MG63 (cell line): ENCODE measurements around the gene SH2B3. TPM values are rescaled to one million over a fixed set of nuclear protein-coding genes. Genes with fewer than 3 reads are reported as not detected.

Source experiments
- DNase-seq: peaks from one replicate; pipeline ENCODE4 v3.0.0-alpha.2; 2020
- H3K27me3 ChIP-seq: fragments of 250-450 bp; sonication (Bioruptor Pico); 2 replicates; pipeline ENCODE4 v1.5.1; 2020; ENCODE audit warnings: mild to moderate bottlenecking, moderate library complexity
- H3K36me3 ChIP-seq: fragments of 250-450 bp; sonication (Bioruptor Pico); 2 replicates; pipeline ENCODE4 v1.5.1; 2020; ENCODE audit warnings: mild to moderate bottlenecking, moderate library complexity
- H3K4me3 ChIP-seq: fragments of 250-450 bp; sonication (Bioruptor Pico); 2 replicates; pipeline ENCODE4 v1.5.1; 2020; ENCODE audit warnings: mild to moderate bottlenecking, moderate library complexity
- H3K9me3 ChIP-seq: fragments of 250-450 bp; sonication (Bioruptor Pico); 2 replicates; pipeline ENCODE4 v1.5.1; 2020; ENCODE audit warnings: mild to moderate bottlenecking, moderate library complexity
- total RNA-seq: library from RNA; depleted of rRNA; stranded (reverse); fragments of >200 nt; shearing (Covaris generic); gene quantifications from 2 replicates; pipeline ENCODE4 v1.2.3, GENCODE V29; 2014; ENCODE audit warnings: low replicate concordance

SH2B3 gene
- total RNA-seq, 1 experiment from 2014 or later = 12.8 TPM

GRCh38 chr12:111413442-111414086, 7.8 kb downstream of the SH2B3 start:
- peak; percentile 79 for DNase-seq
- Histone ChIP-seq H3K4me3 (no peak overlapping the region), H3K9me3 (no peaks in the 10 kb centered on the region), H3K36me3 (peaks cover 17% of the 10 kb centered on the region), H3K27me3 (no peaks in the 10 kb centered on the region)

GRCh38 chr12:111414711-111415252, 9.1 kb downstream of the SH2B3 start:
- no peaks in the 10 kb centered on the region for H3K9me3 ChIP-seq
- H3K4me3 ChIP-seq = no peak overlapping the region
- no peaks in the 10 kb centered on the region for H3K27me3 ChIP-seq
- DNase-seq = no peak
- H3K36me3 ChIP-seq = peaks cover 24% of the 10 kb centered on the region

- no peaks in the 10 kb centered on the region for H3K27me3 ChIP-seq
Observed at GRCh38 chr12:111417290-111417689, 11.6 kb downstream of the SH2B3 start.

GRCh38 chr12:111417784-111418593, 12.3 kb downstream of the SH2B3 start:
- Histone ChIP-seq H3K9me3 (no peaks in the 10 kb centered on the region), H3K27me3 (no peaks in the 10 kb centered on the region), H3K4me3 (no peak overlapping the region)

More at GRCh38 chr12:111417290-111417689, 11.6 kb downstream of the SH2B3 start:
- H3K36me3 ChIP-seq = peaks cover 40% of the 10 kb centered on the region
- no peak overlapping the region for H3K4me3 ChIP-seq
- no peaks in the 10 kb centered on the region for H3K9me3 ChIP-seq
- DNase-seq = no peak

GRCh38 chr12:111418594-111418880, 12.8 kb downstream of the SH2B3 start:
- Histone ChIP-seq H3K36me3 (peaks cover 40% of the 10 kb centered on the region), H3K9me3 (no peaks in the 10 kb centered on the region), H3K4me3 (no peak overlapping the region), H3K27me3 (no peaks in the 10 kb centered on the region)
- no peak for DNase-seq

More at GRCh38 chr12:111417784-111418593, 12.3 kb downstream of the SH2B3 start:
- peaks cover 40% of the 10 kb centered on the region for H3K36me3 ChIP-seq
- DNase-seq = no peak

GRCh38 chr12:111419784-111420183, 14.1 kb downstream of the SH2B3 start:
- H3K36me3 ChIP-seq = peaks cover 46% of the 10 kb centered on the region
- DNase-seq = no peak
- no peak overlapping the region for H3K4me3 ChIP-seq
- H3K27me3 ChIP-seq = no peaks in the 10 kb centered on the region
- H3K9me3 ChIP-seq = no peaks in the 10 kb centered on the region

- no peaks in the 10 kb centered on the region for H3K27me3 ChIP-seq
- no peaks in the 10 kb centered on the region for H3K9me3 ChIP-seq
- peaks cover 46% of the 10 kb centered on the region for H3K36me3 ChIP-seq
- no peak overlapping the region for H3K4me3 ChIP-seq
- no peak for DNase-seq
Observed at GRCh38 chr12:111420494-111420893, 14.8 kb downstream of the SH2B3 start.

- no peaks in the 10 kb centered on the region for H3K27me3 ChIP-seq
- no peak overlapping the region for H3K4me3 ChIP-seq
- H3K36me3 ChIP-seq = peaks cover 33% of the 10 kb centered on the region
- no peaks in the 10 kb centered on the region for H3K9me3 ChIP-seq
- DNase-seq = no peak
Observed at GRCh38 chr12:111424189-111424792, 18.6 kb downstream of the SH2B3 start.

- H3K4me3 ChIP-seq = no peak overlapping the region
- H3K36me3 ChIP-seq = peaks cover 29% of the 10 kb centered on the region
- H3K9me3 ChIP-seq = no peaks in the 10 kb centered on the region
- no peaks in the 10 kb centered on the region for H3K27me3 ChIP-seq
- no peak for DNase-seq
Observed at GRCh38 chr12:111424793-111425251, 19.1 kb downstream of the SH2B3 start.

GRCh38 chr12:111425655-111426054, 19.9 kb downstream of the SH2B3 start:
- no peaks in the 10 kb centered on the region for H3K9me3 ChIP-seq
- no peak for DNase-seq
- H3K27me3 ChIP-seq = no peaks in the 10 kb centered on the region
- H3K36me3 ChIP-seq = peaks cover 24% of the 10 kb centered on the region
- H3K4me3 ChIP-seq = no peak overlapping the region

GRCh38 chr12:111426344-111427185, 20.8 kb downstream of the SH2B3 start:
- Histone ChIP-seq H3K4me3 (no peak overlapping the region), H3K36me3 (peaks cover 17% of the 10 kb centered on the region), H3K9me3 (no peaks in the 10 kb centered on the region), H3K27me3 (no peaks in the 10 kb centered on the region)
- peak; percentile 52 for DNase-seq

- Histone ChIP-seq H3K9me3 (no peaks in the 10 kb centered on the region), H3K36me3 (peaks cover 15% of the 10 kb centered on the region; the same call in 1 of the 2 replicates), H3K4me3 (no peak overlapping the region), H3K27me3 (no peaks in the 10 kb centered on the region)
- no peak for DNase-seq
Observed at GRCh38 chr12:111427417-111428074, 21.8 kb downstream of the SH2B3 start.

- Histone ChIP-seq H3K27me3 (no peaks in the 10 kb centered on the region), H3K36me3 (peaks cover 19% of the 10 kb centered on the region; the same call in 1 of the 2 replicates)
Observed at GRCh38 chr12:111428081-111428727, 22.5 kb downstream of the SH2B3 start.

GRCh38 chr12:111428728-111429175, 23.0 kb downstream of the SH2B3 start:
- H3K36me3 ChIP-seq = peaks cover 16% of the 10 kb centered on the region; the same call in 1 of the 2 replicates
- H3K9me3 ChIP-seq = no peaks in the 10 kb centered on the region
- no peak overlapping the region for H3K4me3 ChIP-seq
- no peak for DNase-seq
- no peaks in the 10 kb centered on the region for H3K27me3 ChIP-seq

More at GRCh38 chr12:111428081-111428727, 22.5 kb downstream of the SH2B3 start:
- Histone ChIP-seq H3K4me3 (no peak overlapping the region), H3K9me3 (no peaks in the 10 kb centered on the region)
- no peak for DNase-seq

- H3K27me3 ChIP-seq = no peaks in the 10 kb centered on the region
- DNase-seq = no peak
- H3K36me3 ChIP-seq = peaks cover 12% of the 10 kb centered on the region; the same call in 1 of the 2 replicates
- no peak overlapping the region for H3K4me3 ChIP-seq
- no peaks in the 10 kb centered on the region for H3K9me3 ChIP-seq
Observed at GRCh38 chr12:111429828-111430432, 24.2 kb downstream of the SH2B3 start.
